ENCODE data around the gene TMEM218. TPM values are rescaled to one million over a fixed set of nuclear protein-coding genes. Genes with fewer than 3 reads are reported as not detected.

TMEM218 gene
- total and polyA plus RNA-seq, 2 of the 8 experiments (the other 6 are each of a cell fraction or from before 2014, with no cell fraction given): 17.0 to 33.5 TPM

DNA sequence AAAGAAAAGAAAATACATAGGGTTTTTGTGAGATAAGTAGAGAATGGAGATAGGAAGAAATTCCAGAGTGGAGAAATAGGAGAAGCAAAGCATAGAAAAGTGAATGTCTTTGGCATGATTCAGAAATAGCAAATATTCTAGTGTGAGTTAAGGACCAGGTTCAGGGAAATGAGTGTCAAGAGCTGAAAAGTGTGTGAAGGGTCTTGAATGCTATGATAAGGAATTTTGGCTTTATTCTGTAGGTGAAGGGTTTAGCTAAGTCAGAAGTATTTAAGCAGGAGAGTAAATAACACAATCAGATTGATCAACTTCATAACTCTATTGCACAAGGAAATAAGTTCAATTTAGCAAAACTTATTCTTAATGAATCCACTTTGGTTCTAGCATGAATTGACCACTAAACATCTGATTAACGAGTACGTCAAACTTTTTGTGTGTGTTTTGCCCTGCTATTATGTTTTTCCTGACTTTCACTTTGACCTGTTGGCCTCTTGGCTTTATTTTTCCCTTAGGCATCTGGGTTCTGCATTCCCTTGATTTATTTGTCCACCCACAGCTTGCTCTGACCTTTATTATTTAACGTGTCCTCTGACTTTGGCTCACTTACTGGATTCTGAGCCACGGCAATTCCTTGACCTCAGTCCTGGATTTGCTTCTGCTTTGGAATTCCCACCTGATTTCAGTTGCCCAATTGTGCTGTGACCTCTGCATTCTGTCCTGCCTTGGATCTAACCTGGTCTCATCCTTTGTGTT, 11.9 kb upstream of the TMEM218 start:
- Histone ChIP-seq H4K20me1 (replicated peaks in 1 of 2; ENCODE audit: control insufficient read depth in 1 of 2, insufficient read depth in 2 of 2, low read length in 2 of 2) (no peaks in the 10 kb centered on the region), H3K79me1 (ENCODE audit: low read depth, low read length) (no peaks in the 10 kb centered on the region), H3K79me2 (ENCODE audit: control insufficient read depth in 1 of 2, insufficient read depth in 2 of 2, low read length in 2 of 2) (no peaks in the 10 kb centered on the region), H3K27me3 (replicated peaks in 1 of 4; ENCODE audit: control insufficient read depth in 3 of 4, extremely low read depth in 1 of 4, insufficient read depth in 3 of 4, low read length in 3 of 4) (peaks cover 0 to 8% (median 2%) of the 10 kb centered on the region in 4 experiments; a peak in 4 of 7 replicates), H3K56ac (replicated peaks; ENCODE audit: insufficient read length, low read depth, low read length) (no peak overlapping the region), H3K18ac (ENCODE audit: extremely low read depth, low read length) (no peak overlapping the region), H4K91ac (replicated peaks; ENCODE audit: insufficient read length, low read length) (no peak overlapping the region), H3K9me3 (ENCODE audit: insufficient read depth in 2 of 2, low read depth in 1 of 2, low read length in 1 of 2) (peaks cover 0 to 6% of the 10 kb centered on the region in 2 experiments; a peak in 1 of 4 replicates), H4K5ac (ENCODE audit: insufficient read length, low read depth, low read length) (no peak overlapping the region), H3K27ac (ENCODE audit: low read depth, low read length) (no peak overlapping the region), H2BK5ac (ENCODE audit: low read depth, low read length) (no peak overlapping the region), H3K4me3 (ENCODE audit: extremely low read depth in 1 of 4, insufficient read depth in 2 of 4, low read depth in 3 of 4, low read length in 4 of 4) (peak overlapping the region in 1 of 4 experiments; percentile 10; a peak in 1 of 8 replicates), H3K36me3 (ENCODE audit: control insufficient read depth in 2 of 4, insufficient read depth in 4 of 4, low read length in 3 of 4) (no peaks in the 10 kb centered on the region), H4K8ac (ENCODE audit: extremely low read depth, insufficient read depth, low read length) (no peak overlapping the region), H3K4me1 (replicated peaks in 1 of 4; ENCODE audit: control insufficient read depth in 3 of 4, insufficient read depth in 4 of 4, low read length in 3 of 4) (no peaks in the 10 kb centered on the region), H3K4me2 (ENCODE audit: insufficient read depth in 1 of 2, low read depth in 2 of 2, low read length in 2 of 2) (no peak overlapping the region), H3K9ac (replicated peaks in 1 of 4; ENCODE audit: extremely low read depth in 1 of 4, low read depth in 3 of 4, low read length in 3 of 4) (no peak overlapping the region), H3K4ac (replicated peaks; ENCODE audit: insufficient read length, low read depth, low read length) (no peak overlapping the region), H2BK12ac (ENCODE audit: low read depth, low read length) (no peak overlapping the region), H3K23me2 (ENCODE audit: low read depth, low read length) (no peaks in the 10 kb centered on the region), H3K23ac (ENCODE audit: insufficient read length) (no peak overlapping the region), H2BK120ac (replicated peaks; ENCODE audit: low read depth, low read length) (no peak overlapping the region), H3K14ac (ENCODE audit: insufficient read length) (no peak overlapping the region), H2AFZ (ENCODE audit: low read length) (peak overlapping the region; percentile 93), H2BK15ac (ENCODE audit: low read length) (no peak overlapping the region), H2BK20ac (ENCODE audit: low read length) (no peak overlapping the region), H2AK5ac (ENCODE audit: low read depth, low read length) (no peak overlapping the region)
- DNase-seq (ENCODE audit: low read depth in 1 of 2, low spot score in 2 of 2): no peak
- peak; percentile 39 for FAIRE-seq
- POLR2A ChIA-PET (ENCODE audit: partially characterized antibody): interaction anchor here (1.5 kb wide), 1 partner anchor 12 kb away, joined by 5 read pairs; the partner anchor contains the start of gene TMEM218
- CTCF ChIA-PET (ENCODE audit: partially characterized antibody): interaction anchor here (0.6 to 5.2 kb wide), 30 partner anchors 10 to 307 kb away, joined by 3 to 65 read pairs (median 4); partner anchors contain the start of gene TMEM218
- WGBS, 2 experiments (ENCODE audit: extremely low coverage in 1 of 2, insufficient coverage in 1 of 2, insufficient read length in 1 of 2, insufficient replicate concordance in 2 of 2, low coverage in 1 of 2, low lambda C conversion rate in 2 of 2, missing lambda C conversion rate in 1 of 2): 90% methylated on average over 4 of the region's 4 CpGs; no CpG with 5 or more reads in 1 of the 2 experiments
- TF ChIP-seq SUZ12 (IDR thresholded peaks at IDR 0.05; ENCODE audit: low read length) (no peak), EP300 (IDR thresholded peaks at IDR 0.05; ENCODE audit: borderline replicate concordance in 1 of 2, low read depth in 2 of 2, low read length in 2 of 2) (no peak), SIRT6 (IDR thresholded peaks at IDR 0.05; ENCODE audit: low read length) (no peak), JUN (IDR thresholded peaks at IDR 0.05; ENCODE audit: low read depth, low read length) (no peak)
